Gastrocnemius medialis (tissue), 4 donors: ENCODE results near the gene NEB. TPM values are rescaled to one million over a fixed set of nuclear protein-coding genes. Genes with fewer than 3 reads are reported as not detected.
A peak's percentile ranks its signal among the peaks of the same experiment; 100 is the strongest.

Source experiments
- ATAC-seq, 2 donors: fragments of 150-250 bp; one replicate each; pipeline ENCODE4 v1.9.1; 2016
- DNase-seq, 2 donors: peaks; one replicate each; pipeline ENCODE4 v3.0.0-alpha.2; 2019
- H3K27ac ChIP-seq, 4 donors: fragments of 200-600 bp; sonication (generic); 1 replicate in 1 of 4; 2 replicates in 3 of 4; pipeline ENCODE4 v1.5.1; 2016 to 2018; ENCODE audit warnings: mild to moderate bottlenecking in 2 of 4, moderate library complexity in 1 of 4
- H3K27me3 ChIP-seq, 3 donors: fragments of 200-600 bp; sonication (generic) in 2 of 3; 1 replicate in 1 of 3; 2 replicates in 2 of 3; pipeline versions ENCODE4 v1.5.1 to v1.6.0; 2016 to 2019; ENCODE audit warnings: mild to moderate bottlenecking in 1 of 3, moderate library complexity in 1 of 3
- H3K36me3 ChIP-seq, 2 donors: fragments of 200-600 bp; sonication (generic) in 1 of 2; one replicate each; pipeline ENCODE4 v1.5.1; 2017 to 2018
- H3K4me1 ChIP-seq, 2 donors: fragments of 200-600 bp; sonication (generic) in 1 of 2; one replicate each; pipeline ENCODE4 v1.5.1; 2016 to 2017; ENCODE audit warnings: mild to moderate bottlenecking in 2 of 2
- H3K4me3 ChIP-seq, 4 donors: fragments of 200-600 bp; sonication (generic) in 3 of 4; 1 replicate in 1 of 4; 2 replicates in 3 of 4; pipeline ENCODE4 v1.5.1; 2016 to 2019; ENCODE audit warnings: mild to moderate bottlenecking in 2 of 4
- H3K9me3 ChIP-seq, 3 donors: fragments of 200-600 bp; sonication (generic) in 2 of 3; 1 replicate in 1 of 3; 2 replicates in 2 of 3; pipeline ENCODE4 v1.5.1; 2016 to 2019
- POLR2A ChIP-seq, 2 donors: fragments of 450-650 bp; IDR thresholded peaks; one replicate each; pipeline ENCODE4 v1.6.1; 2017; ENCODE audit warnings: antibody characterized with exemption in 2 of 2, mild to moderate bottlenecking in 2 of 2, moderate library complexity in 2 of 2
- in situ Hi-C, 4 donors: fragments of 200-750 bp; cut with MboI; loops; one replicate each; pipeline versions ENCODE4 v1.15.0 to v1.8.0; 2017; ENCODE audit warnings: low sequenced_read_pairs in 4 of 4
- intact Hi-C: fragments of 100-400 bp; cut with DNase I; formaldehyde crosslinking; loops from one replicate; pipeline ENCODE4 v1.15.1; 2023; ENCODE audit warnings: low total_unique reads
- total RNA-seq, 4 donors: library from RNA; depleted of rRNA; stranded (reverse); fragments of >200 nt; gene quantifications; one replicate each; pipeline versions ENCODE4 v1.1.0 to v1.2.3, GENCODE V29; 2016
- TF ChIP-seq, protein P1 (sequence below), 5 experiments: fragments of 450-650 bp in 3 of 5; fragments of 200-600 bp in 2 of 5; sonication (generic) in 2 of 5; IDR thresholded peaks in 4 of 5; conservative IDR thresholded peaks in 1 of 5; 1 replicate in 4 of 5; 2 replicates in 1 of 5; pipeline ENCODE4 v1.5.1; 2016 to 2019; ENCODE audit warnings: antibody characterized with exemption in 5 of 5, mild to moderate bottlenecking in 3 of 5, moderate library complexity in 3 of 5

The NEB gene
- total RNA-seq, 4 donors from 2014 or later: 6,824 to 7,704 (median 7,108) TPM

DNA sequence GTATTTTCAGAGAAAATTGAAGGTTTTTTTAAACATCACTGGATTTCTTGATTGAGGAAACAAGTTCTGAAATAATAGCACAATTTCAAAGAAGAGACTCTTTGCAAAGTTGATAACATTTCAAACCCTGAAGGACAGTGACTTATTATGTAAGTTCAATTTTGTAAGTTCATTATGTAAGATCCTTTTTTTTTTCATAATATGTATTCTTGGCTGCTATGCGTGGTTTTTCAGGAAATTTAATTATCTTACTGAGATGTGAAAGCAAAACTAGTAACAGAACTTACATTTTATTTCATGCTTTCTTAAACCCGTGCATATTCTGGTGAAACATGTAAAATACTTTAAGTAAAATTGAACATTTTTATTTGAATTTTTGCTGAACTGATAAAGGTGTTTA is 259.2 kb downstream of the NEB start:
- in situ Hi-C loops: no loop called here
- TF ChIP-seq, protein P1, sequence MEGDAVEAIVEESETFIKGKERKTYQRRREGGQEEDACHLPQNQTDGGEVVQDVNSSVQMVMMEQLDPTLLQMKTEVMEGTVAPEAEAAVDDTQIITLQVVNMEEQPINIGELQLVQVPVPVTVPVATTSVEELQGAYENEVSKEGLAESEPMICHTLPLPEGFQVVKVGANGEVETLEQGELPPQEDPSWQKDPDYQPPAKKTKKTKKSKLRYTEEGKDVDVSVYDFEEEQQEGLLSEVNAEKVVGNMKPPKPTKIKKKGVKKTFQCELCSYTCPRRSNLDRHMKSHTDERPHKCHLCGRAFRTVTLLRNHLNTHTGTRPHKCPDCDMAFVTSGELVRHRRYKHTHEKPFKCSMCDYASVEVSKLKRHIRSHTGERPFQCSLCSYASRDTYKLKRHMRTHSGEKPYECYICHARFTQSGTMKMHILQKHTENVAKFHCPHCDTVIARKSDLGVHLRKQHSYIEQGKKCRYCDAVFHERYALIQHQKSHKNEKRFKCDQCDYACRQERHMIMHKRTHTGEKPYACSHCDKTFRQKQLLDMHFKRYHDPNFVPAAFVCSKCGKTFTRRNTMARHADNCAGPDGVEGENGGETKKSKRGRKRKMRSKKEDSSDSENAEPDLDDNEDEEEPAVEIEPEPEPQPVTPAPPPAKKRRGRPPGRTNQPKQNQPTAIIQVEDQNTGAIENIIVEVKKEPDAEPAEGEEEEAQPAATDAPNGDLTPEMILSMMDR (IDR thresholded peaks at IDR 0.05 in 4 of 5, conservative IDR thresholded peaks at IDR 0.05 in 1 of 5): no peak
- TF ChIP-seq POLR2A (IDR thresholded peaks at IDR 0.05): no peak
- H3K36me3 ChIP-seq: peaks cover 0 to 21% of the 10 kb centered on the region in 2 donors
- H3K27ac ChIP-seq: no peak overlapping the region
- H3K4me3 ChIP-seq: no peak overlapping the region
- intact Hi-C loops: no loop called here
- H3K4me1 ChIP-seq: no peaks in the 10 kb centered on the region
- no peaks in the 10 kb centered on the region for H3K9me3 ChIP-seq
- DNase-seq (no peak), ATAC-seq (no peak)
- no peaks in the 10 kb centered on the region for H3K27me3 ChIP-seq

DNA sequence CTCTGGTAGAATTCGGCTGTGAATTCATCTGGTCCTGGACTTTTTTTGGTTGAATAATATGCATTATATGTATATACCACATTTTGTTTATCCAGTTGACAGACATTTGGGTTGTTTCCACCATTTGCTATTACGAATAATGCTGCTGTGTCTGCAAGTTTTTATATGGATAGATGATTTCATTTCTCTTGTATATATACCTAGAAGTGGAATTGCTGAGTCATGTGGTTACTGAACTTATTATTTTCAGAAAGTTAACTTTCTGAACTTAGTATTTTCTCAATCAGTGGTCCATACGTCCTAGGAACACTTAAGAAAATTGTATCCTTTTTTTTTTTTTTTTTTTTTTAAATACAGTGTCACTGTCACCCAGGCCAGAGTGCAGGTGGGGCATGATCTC is 261.3 kb downstream of the NEB start:
- DNase-seq (no peak), ATAC-seq (no peak)
- Histone ChIP-seq H3K27ac (peak overlapping the region; percentile 40 to 69 (median 61)), H3K9me3 (no peaks in the 10 kb centered on the region), H3K36me3 (peaks cover 0 to 22% of the 10 kb centered on the region in 2 donors), H3K4me1 (no peaks in the 10 kb centered on the region), H3K4me3 (no peak overlapping the region), H3K27me3 (no peaks in the 10 kb centered on the region)
- intact Hi-C loops (no loop called here), in situ Hi-C loops (no loop called here)
- TF ChIP-seq, protein P1 (IDR thresholded peaks at IDR 0.05 in 4 of 5, conservative IDR thresholded peaks at IDR 0.05 in 1 of 5): no peak
- no peak for TF ChIP-seq POLR2A (IDR thresholded peaks at IDR 0.05)

DNA sequence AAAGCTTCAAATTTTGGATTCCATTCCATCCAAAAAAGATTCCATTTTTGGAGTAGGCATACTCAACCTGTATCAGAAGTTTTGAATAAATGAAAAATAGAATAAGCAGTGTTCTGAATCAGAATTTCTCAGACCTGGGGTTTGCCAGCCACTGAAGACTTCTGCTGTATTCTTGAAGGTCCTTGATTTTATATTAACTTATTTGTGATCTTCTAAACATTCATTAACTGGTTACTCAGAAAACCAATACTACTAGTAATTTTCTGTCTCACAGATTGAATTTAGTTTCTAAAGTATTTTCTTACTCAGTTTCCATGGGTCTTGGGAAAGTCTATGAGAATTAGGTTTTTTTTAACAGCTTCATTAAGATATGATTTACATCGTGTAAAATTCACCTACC is 263.7 kb downstream of the NEB start:
- H3K9me3 ChIP-seq: no peaks in the 10 kb centered on the region
- H3K36me3 ChIP-seq: peaks cover 0 to 26% of the 10 kb centered on the region in 2 donors
- intact Hi-C loops: no loop called here
- in situ Hi-C loops: no loop called here
- peaks cover 7 to 9% of the 10 kb centered on the region in 2 donors for H3K4me1 ChIP-seq
- H3K27me3 ChIP-seq: no peaks in the 10 kb centered on the region
- H3K27ac ChIP-seq: no peak overlapping the region
- H3K4me3 ChIP-seq: no peak overlapping the region
- ATAC-seq (no peak), DNase-seq (no peak)
- TF ChIP-seq, protein P1 (IDR thresholded peaks at IDR 0.05 in 4 of 5, conservative IDR thresholded peaks at IDR 0.05 in 1 of 5): no peak
- no peak for TF ChIP-seq POLR2A (IDR thresholded peaks at IDR 0.05)

DNA sequence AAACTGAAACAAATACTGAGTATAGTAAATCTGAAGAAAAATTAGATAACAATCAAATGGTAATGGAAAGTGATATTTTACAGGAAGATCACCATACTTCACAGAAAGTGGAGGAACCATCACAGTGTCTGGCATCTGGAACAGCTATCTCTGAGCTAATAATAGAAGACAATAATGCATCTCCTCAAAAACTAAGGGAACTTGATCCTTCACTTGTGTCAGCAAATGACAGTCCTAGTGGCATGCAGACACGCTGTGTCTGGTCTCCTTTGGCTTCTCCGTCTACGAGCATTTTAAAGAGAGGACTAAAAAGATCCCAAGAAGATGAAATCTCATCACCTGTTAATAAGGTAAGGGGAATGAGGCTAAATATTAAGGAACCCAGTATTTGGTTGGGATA is 268.5 kb downstream of the NEB start:
- ATAC-seq: peak; percentile 24 to 58
- no peaks in the 10 kb centered on the region for H3K27me3 ChIP-seq
- H3K4me1 ChIP-seq: peaks cover 9 to 10% of the 10 kb centered on the region in 2 donors
- peaks cover 0 to 54% of the 10 kb centered on the region in 2 donors for H3K36me3 ChIP-seq
- peak overlapping the region in 3 of 4 donors; percentile 19 to 42 (median 23) for H3K27ac ChIP-seq
- DNase-seq: no peak
- no peak overlapping the region for H3K4me3 ChIP-seq
- TF ChIP-seq, protein P1 (IDR thresholded peaks at IDR 0.05 in 4 of 5, conservative IDR thresholded peaks at IDR 0.05 in 1 of 5): no peak
- TF ChIP-seq POLR2A (IDR thresholded peaks at IDR 0.05): no peak
- in situ Hi-C loops: no loop called here
- no peaks in the 10 kb centered on the region for H3K9me3 ChIP-seq
- intact Hi-C loops: no loop called here

DNA sequence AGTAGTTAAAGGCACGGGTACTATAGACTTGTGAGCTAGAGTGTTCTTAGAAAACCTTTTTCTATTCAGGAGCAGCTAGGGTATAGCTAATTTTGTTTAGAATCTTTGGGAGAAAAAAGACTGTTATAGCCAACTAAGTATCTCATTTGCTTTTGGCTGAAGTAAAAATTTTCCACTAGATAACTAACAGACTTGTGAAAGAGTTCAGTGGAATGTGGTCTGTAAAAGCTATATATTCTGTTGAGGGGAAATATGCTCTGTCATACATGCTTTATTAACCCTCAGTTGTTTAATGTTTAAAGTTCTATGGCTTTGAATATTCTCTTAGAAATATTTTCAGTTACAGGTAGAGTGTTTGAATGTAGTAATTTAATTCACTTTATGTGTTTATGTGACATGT is 274.9 kb downstream of the NEB start:
- DNase-seq (no peak), ATAC-seq (no peak)
- Histone ChIP-seq H3K9me3 (no peaks in the 10 kb centered on the region), H3K36me3 (peaks cover 0 to 37% of the 10 kb centered on the region in 2 donors), H3K27ac (no peak overlapping the region), H3K4me1 (no peaks in the 10 kb centered on the region), H3K4me3 (no peak overlapping the region), H3K27me3 (no peaks in the 10 kb centered on the region)
- in situ Hi-C loops: no loop called here
- TF ChIP-seq POLR2A (IDR thresholded peaks at IDR 0.05): no peak
- TF ChIP-seq, protein P1 (IDR thresholded peaks at IDR 0.05 in 4 of 5, conservative IDR thresholded peaks at IDR 0.05 in 1 of 5): no peak
- intact Hi-C loops: no loop called here
